Activated CD8-positive, alpha-beta T cell treated with anti-CD3 and anti-CD28 coated beads, Interleukin-2, amount 10 ng/mL, durations not matched to agents 7 days and 5 days (primary cell): ENCODE results near the gene SCGB3A2. TPM values are rescaled to one million over a fixed set of nuclear protein-coding genes. Genes with fewer than 3 reads are reported as not detected.

Experiments used
- ATAC-seq: fragments of 150-1000 bp; cut with Tn5 transposase; one replicate; pipeline ENCODE4 v1.10.0; 2021; ENCODE audit warnings: moderate library complexity
- CTCF ChIA-PET: fragments of 350-600 bp; sonication (Branson Sonifier 250); formaldehyde crosslinking; loops from one replicate; lab custom pipeline; 2021; ENCODE audit warnings: antibody characterized with exemption; lab: Charles Lee
- POLR2A ChIA-PET: fragments of 350-600 bp; sonication (Branson Sonifier 250); formaldehyde crosslinking; loops from one replicate; lab custom pipeline; 2021; ENCODE audit warnings: antibody characterized with exemption; lab: Charles Lee
- DNase-seq: peaks from one replicate; pipeline ENCODE4 v3.0.0-alpha.2; 2020
- H3K27ac Mint-ChIP-seq: one replicate; pipeline ENCODE4 v1.8.0; 2021; ENCODE audit warnings: mild to moderate bottlenecking, mixed read lengths
- H3K27me3 Mint-ChIP-seq: one replicate; pipeline ENCODE4 v1.8.0; 2021; ENCODE audit warnings: low read depth, mixed read lengths
- H3K36me3 Mint-ChIP-seq: one replicate; pipeline ENCODE4 v1.8.0; 2021; ENCODE audit warnings: low read depth, mixed read lengths
- H3K4me1 Mint-ChIP-seq: one replicate; pipeline ENCODE4 v1.8.0; 2021; ENCODE audit warnings: low read depth, mixed read lengths
- H3K4me3 Mint-ChIP-seq: one replicate; pipeline ENCODE4 v1.8.0; 2021; ENCODE audit warnings: mild to moderate bottlenecking, mixed read lengths
- H3K9me3 Mint-ChIP-seq: one replicate; pipeline ENCODE4 v1.8.0; 2022; ENCODE audit warnings: mixed read lengths; ENCODE audit not compliant: insufficient read depth
- total RNA-seq, 2 experiments: library from RNA; stranded (reverse); gene quantifications; one replicate each; pipeline ENCODE4 v1.2.3, GENCODE V29; 2021

Gene SCGB3A2
- total RNA-seq, result not detected

GRCh38 chr5:147878066-147878759, at the start of gene SCGB3A2:
SCGB3A2 (plus strand) TSS chr5:147878711; CDS start chr5:147878804, 93 bp downstream.
- Mint-ChIP-seq H3K4me1 (no peaks in the 10 kb centered on the region), H3K36me3 (no peaks in the 10 kb centered on the region), H3K4me3 (no peak within 1 kb of the TSS), H3K9me3 (no peaks in the 10 kb centered on the region), H3K27me3 (peaks cover 8% of the 10 kb centered on the region), H3K27ac (no peak within 1 kb of the TSS)
- ATAC-seq (no peak), DNase-seq (no peak)
- POLR2A ChIA-PET, result no interaction called here
- CTCF ChIA-PET, result interaction anchor here (0.9 kb wide), 1 partner anchor 251 kb away, joined by 3 read pairs; no protein-coding TSS in a partner anchor

- no peak overlapping the region for H3K27ac Mint-ChIP-seq
- H3K9me3 Mint-ChIP-seq, result no peaks in the 10 kb centered on the region
- no peak for ATAC-seq
- peaks cover 26% of the 10 kb centered on the region for H3K27me3 Mint-ChIP-seq
- CTCF ChIA-PET, result no interaction called here
- POLR2A ChIA-PET, result no interaction called here
- DNase-seq, result no peak
- H3K36me3 Mint-ChIP-seq, result no peaks in the 10 kb centered on the region
- H3K4me3 Mint-ChIP-seq, result no peak overlapping the region
- H3K4me1 Mint-ChIP-seq, result no peaks in the 10 kb centered on the region
Measured at GRCh38 chr5:147830035-147830434, 48.5 kb upstream of the SCGB3A2 start.

GRCh38 chr5:147831465-147831864, 47.0 kb upstream of the SCGB3A2 start, which contains the start of gene SPINK1:
SPINK1 (minus strand) TSS chr5:147831671; CDS start chr5:147831577, 94 bp downstream.
- H3K9me3 Mint-ChIP-seq, result no peaks in the 10 kb centered on the region

GRCh38 chr5:147832541-147832940, 46.0 kb upstream of the SCGB3A2 start:
- ATAC-seq (no peak), DNase-seq (no peak)
- Mint-ChIP-seq H3K4me1 (no peaks in the 10 kb centered on the region), H3K27me3 (peaks cover 26% of the 10 kb centered on the region), H3K36me3 (no peaks in the 10 kb centered on the region), H3K27ac (no peak overlapping the region), H3K9me3 (no peaks in the 10 kb centered on the region), H3K4me3 (no peak overlapping the region)
- ChIA-PET POLR2A (no interaction called here), CTCF (interaction anchor here (1.8 kb wide), 1 partner anchor 10 kb away, joined by 7 read pairs; no protein-coding TSS in a partner anchor)

More at GRCh38 chr5:147831465-147831864, 47.0 kb upstream of the SCGB3A2 start, which contains the start of gene SPINK1:
- Mint-ChIP-seq H3K27ac (no peak within 1 kb of the TSS), H3K4me1 (no peaks in the 10 kb centered on the region), H3K36me3 (no peaks in the 10 kb centered on the region), H3K4me3 (no peak within 1 kb of the TSS), H3K27me3 (peaks cover 29% of the 10 kb centered on the region)
- ATAC-seq (no peak), DNase-seq (no peak)
- ChIA-PET CTCF (interaction anchor here (1.8 kb wide), 1 partner anchor 9 kb away, joined by 7 read pairs; no protein-coding TSS in a partner anchor), POLR2A (no interaction called here)

- H3K4me3 Mint-ChIP-seq, result no peak overlapping the region
- H3K27me3 Mint-ChIP-seq, result peaks cover 22% of the 10 kb centered on the region
- no peak for DNase-seq
- H3K4me1 Mint-ChIP-seq, result no peaks in the 10 kb centered on the region
- ChIA-PET POLR2A (no interaction called here), CTCF (interaction anchor here (1.9 kb wide), 1 partner anchor 12 kb away, joined by 6 read pairs; no protein-coding TSS in a partner anchor)
- H3K9me3 Mint-ChIP-seq, result no peaks in the 10 kb centered on the region
- no peaks in the 10 kb centered on the region for H3K36me3 Mint-ChIP-seq
- no peak for ATAC-seq
- H3K27ac Mint-ChIP-seq, result no peak overlapping the region
Measured at GRCh38 chr5:147835386-147835798, 43.1 kb upstream of the SCGB3A2 start.

- POLR2A ChIA-PET, result no interaction called here
- ATAC-seq, result no peak
Measured at GRCh38 chr5:147836439-147836838, 42.1 kb upstream of the SCGB3A2 start.

GRCh38 chr5:147842869-147843268, 35.6 kb upstream of the SCGB3A2 start:
- no peaks in the 10 kb centered on the region for H3K9me3 Mint-ChIP-seq
- POLR2A ChIA-PET, result no interaction called here
- no peak for ATAC-seq
- CTCF ChIA-PET, result interaction anchor here (1.6 kb wide), 1 partner anchor 15 kb away, joined by 3 read pairs; no protein-coding TSS in a partner anchor
- no peaks in the 10 kb centered on the region for H3K4me1 Mint-ChIP-seq
- DNase-seq, result no peak
- no peak overlapping the region for H3K27ac Mint-ChIP-seq
- no peaks in the 10 kb centered on the region for H3K36me3 Mint-ChIP-seq
- H3K4me3 Mint-ChIP-seq, result no peak overlapping the region
- H3K27me3 Mint-ChIP-seq, result peaks cover 23% of the 10 kb centered on the region

More at GRCh38 chr5:147836439-147836838, 42.1 kb upstream of the SCGB3A2 start:
- DNase-seq, result no peak
- CTCF ChIA-PET, result interaction anchor here (1.9 kb wide), 1 partner anchor 14 kb away, joined by 6 read pairs; no protein-coding TSS in a partner anchor
- no peaks in the 10 kb centered on the region for H3K9me3 Mint-ChIP-seq
- H3K27me3 Mint-ChIP-seq, result peaks cover 19% of the 10 kb centered on the region
- H3K36me3 Mint-ChIP-seq, result no peaks in the 10 kb centered on the region
- H3K4me1 Mint-ChIP-seq, result no peaks in the 10 kb centered on the region
- no peak overlapping the region for H3K4me3 Mint-ChIP-seq
- no peak overlapping the region for H3K27ac Mint-ChIP-seq

- peaks cover 18% of the 10 kb centered on the region for H3K27me3 Mint-ChIP-seq
- no peaks in the 10 kb centered on the region for H3K4me1 Mint-ChIP-seq
- H3K36me3 Mint-ChIP-seq, result no peaks in the 10 kb centered on the region
- H3K4me3 Mint-ChIP-seq, result no peak overlapping the region
- DNase-seq, result no peak
- no peaks in the 10 kb centered on the region for H3K9me3 Mint-ChIP-seq
- ChIA-PET CTCF (interaction anchor here (1.6 kb wide), 1 partner anchor 13 kb away, joined by 10 read pairs; no protein-coding TSS in a partner anchor), POLR2A (no interaction called here)
- no peak for ATAC-seq
- no peak overlapping the region for H3K27ac Mint-ChIP-seq
Measured at GRCh38 chr5:147844846-147845245, 33.7 kb upstream of the SCGB3A2 start.

GRCh38 chr5:147845618-147846017, 32.9 kb upstream of the SCGB3A2 start:
- Mint-ChIP-seq H3K9me3 (no peaks in the 10 kb centered on the region), H3K36me3 (no peaks in the 10 kb centered on the region), H3K4me1 (no peaks in the 10 kb centered on the region), H3K27me3 (peaks cover 16% of the 10 kb centered on the region), H3K4me3 (no peak overlapping the region), H3K27ac (no peak overlapping the region)
- DNase-seq, result no peak
- ChIA-PET CTCF (interaction anchor here (1.6 kb wide), 1 partner anchor 12 kb away, joined by 10 read pairs; no protein-coding TSS in a partner anchor), POLR2A (no interaction called here)
- no peak for ATAC-seq

GRCh38 chr5:147849226-147849625, 29.3 kb upstream of the SCGB3A2 start:
- ATAC-seq, result no peak
- POLR2A ChIA-PET, result no interaction called here
- Mint-ChIP-seq H3K27ac (no peak overlapping the region), H3K27me3 (peaks cover 10% of the 10 kb centered on the region), H3K4me1 (no peaks in the 10 kb centered on the region), H3K9me3 (no peaks in the 10 kb centered on the region), H3K36me3 (no peaks in the 10 kb centered on the region), H3K4me3 (no peak overlapping the region)
- CTCF ChIA-PET, result interaction anchor here (2.9 kb wide), 1 partner anchor 8 kb away, joined by 15 read pairs; no protein-coding TSS in a partner anchor
- no peak for DNase-seq

GRCh38 chr5:147851578-147851977, 26.9 kb upstream of the SCGB3A2 start:
- H3K27ac Mint-ChIP-seq, result no peak overlapping the region
- CTCF ChIA-PET, result interaction anchor here (1.5 kb wide), 1 partner anchor 224 kb away, joined by 5 read pairs; no protein-coding TSS in a partner anchor
- no peaks in the 10 kb centered on the region for H3K9me3 Mint-ChIP-seq

GRCh38 chr5:147852365-147852764, 26.1 kb upstream of the SCGB3A2 start:
- no peak for DNase-seq
- no peak for ATAC-seq
- H3K36me3 Mint-ChIP-seq, result no peaks in the 10 kb centered on the region
- CTCF ChIA-PET, result no interaction called here
- H3K9me3 Mint-ChIP-seq, result no peaks in the 10 kb centered on the region
- H3K27me3 Mint-ChIP-seq, result peaks cover 10% of the 10 kb centered on the region
- H3K27ac Mint-ChIP-seq, result no peak overlapping the region
- H3K4me3 Mint-ChIP-seq, result no peak overlapping the region
- H3K4me1 Mint-ChIP-seq, result no peaks in the 10 kb centered on the region
- POLR2A ChIA-PET, result no interaction called here

More at GRCh38 chr5:147851578-147851977, 26.9 kb upstream of the SCGB3A2 start:
- H3K36me3 Mint-ChIP-seq, result no peaks in the 10 kb centered on the region
- POLR2A ChIA-PET, result no interaction called here
- no peaks in the 10 kb centered on the region for H3K4me1 Mint-ChIP-seq
- H3K4me3 Mint-ChIP-seq, result no peak overlapping the region
- ATAC-seq (no peak), DNase-seq (no peak)
- H3K27me3 Mint-ChIP-seq, result peaks cover 10% of the 10 kb centered on the region
